IMR-90 (cell line): ENCODE measurements around the gene HPRT1. TPM values are rescaled to one million over a fixed set of nuclear protein-coding genes. Genes with fewer than 3 reads are reported as not detected.

Source experiments
- ATAC-seq: fragments of 200-7000 bp; cut with Tn5 transposase; 2 replicates; pipeline ENCODE4 v1.9.1; 2020; ENCODE audit warnings: low read depth, mild to moderate bottlenecking, moderate library complexity
- BruUV-seq: library from RNA; stranded (reverse); fragments of 400-500 nt; replicated peaks from 2 replicates; lab custom pipeline; 2021; lab: Mats Ljungman, UMichigan
- CTCF ChIA-PET: fragments of 300-600 bp; formaldehyde crosslinking; extraction: SDS; loops from one replicate; lab custom pipeline; 2021; ENCODE audit warnings: antibody characterized with exemption; lab: Yijun Ruan, JAX
- POLR2A ChIA-PET: fragments of 300-600 bp; sonication (Branson Sonifier 250); formaldehyde crosslinking; loops from one replicate; lab custom pipeline; 2022; ENCODE audit warnings: antibody characterized with exemption; ENCODE audit not compliant: unreplicated experiment; lab: Charles Lee
- DNase-seq: peaks from one replicate; pipeline ENCODE4 v3.0.0; 2013
- H2AFZ ChIP-seq: replicated peaks from 2 replicates; pipeline ENCODE3; 2013; ENCODE audit warnings: low read length, mild to moderate bottlenecking; ENCODE audit not compliant: poor library complexity
- H2AK5ac ChIP-seq: 2 replicates; pipeline ENCODE4 v1.6.1; 2013; ENCODE audit warnings: low read depth, low read length, inconsistent platforms
- H2AK9ac ChIP-seq: replicated peaks from 2 replicates; pipeline ENCODE3; 2013; ENCODE audit warnings: mild to moderate bottlenecking, low read depth, low read length, moderate library complexity; ENCODE audit not compliant: poor library complexity
- H2BK120ac ChIP-seq: 2 replicates; pipeline ENCODE4 v1.6.1; 2013; ENCODE audit warnings: low read depth, low read length, inconsistent platforms
- H2BK15ac ChIP-seq: 3 replicates; pipeline ENCODE4 v1.6.1; 2013; ENCODE audit warnings: low read depth, low read length, inconsistent platforms
- H2BK20ac ChIP-seq: 2 replicates; pipeline ENCODE4 v1.6.1; 2013; ENCODE audit warnings: low read depth, mild to moderate bottlenecking, inconsistent platforms, low read length, moderate library complexity
- H2BK5ac ChIP-seq: 2 replicates; pipeline ENCODE4 v1.6.1; 2013; ENCODE audit warnings: mild to moderate bottlenecking, low read depth, low read length, inconsistent platforms; ENCODE audit not compliant: poor library complexity, severe bottlenecking
- H3K14ac ChIP-seq: replicated peaks from 2 replicates; pipeline ENCODE4 v1.6.1; 2013; ENCODE audit warnings: low read depth, low read length, inconsistent platforms
- H3K18ac ChIP-seq: 2 replicates; pipeline ENCODE4 v1.6.1; 2013; ENCODE audit warnings: low read depth, low read length, control low read depth
- H3K23ac ChIP-seq: 2 replicates; pipeline ENCODE4 v1.6.1; 2013; ENCODE audit warnings: low read depth, low read length, inconsistent platforms
- H3K27ac ChIP-seq: 2 replicates; pipeline ENCODE4 v1.5.1; 2013; ENCODE audit warnings: mild to moderate bottlenecking, control low read depth, low read length; ENCODE audit not compliant: insufficient read depth
- H3K27me3 ChIP-seq: 2 replicates; pipeline ENCODE4 v1.6.1; 2013; ENCODE audit warnings: low read length; ENCODE audit not compliant: control insufficient read depth, insufficient read depth
- H3K36me3 ChIP-seq: 2 replicates; pipeline ENCODE4 v1.6.1; 2013; ENCODE audit warnings: low read length, mixed read lengths; ENCODE audit not compliant: control insufficient read depth, insufficient read depth
- H3K4ac ChIP-seq: 2 replicates; pipeline ENCODE4 v1.6.1; 2013; ENCODE audit warnings: low read depth, low read length, inconsistent platforms
- H3K4me1 ChIP-seq: 2 replicates; pipeline ENCODE4 v1.6.1; 2013; ENCODE audit warnings: low read length, mixed read lengths; ENCODE audit not compliant: control insufficient read depth, insufficient read depth
- H3K4me2 ChIP-seq: 2 replicates; pipeline ENCODE4 v1.6.1; 2013; ENCODE audit warnings: low read depth, mild to moderate bottlenecking, control low read depth, low read length, moderate library complexity
- H3K4me3 ChIP-seq: 2 replicates; pipeline ENCODE4 v1.5.1; 2013; ENCODE audit warnings: low read depth, mild to moderate bottlenecking, control low read depth, low read length, moderate library complexity; ENCODE audit not compliant: insufficient read depth
- H3K56ac ChIP-seq: 2 replicates; pipeline ENCODE4 v1.6.1; 2013; ENCODE audit warnings: low read length, inconsistent platforms; ENCODE audit not compliant: insufficient read depth; ENCODE audit errors: extremely low read depth
- H3K79me1 ChIP-seq, 2 experiments: 2 replicates each; pipeline ENCODE4 v1.6.1; 2013; ENCODE audit warnings: low read length in 2 of 2, inconsistent platforms in 1 of 2, low read depth in 1 of 2
- H3K9ac ChIP-seq: 2 replicates; pipeline ENCODE4 v1.6.1; 2013; ENCODE audit warnings: low read depth, low read length, control low read depth
- H3K9me1 ChIP-seq: 2 replicates; pipeline ENCODE4 v1.6.1; 2013; ENCODE audit warnings: low read length, inconsistent platforms; ENCODE audit not compliant: insufficient read depth
- H3K9me3 ChIP-seq: 2 replicates; pipeline ENCODE4 v1.6.1; 2013; ENCODE audit warnings: low read length; ENCODE audit not compliant: control insufficient read depth, insufficient read depth
- H4K20me1 ChIP-seq: 2 replicates; pipeline ENCODE4 v1.6.1; 2013; ENCODE audit warnings: low read length, inconsistent platforms; ENCODE audit not compliant: insufficient read depth
- H4K5ac ChIP-seq: 2 replicates; pipeline ENCODE4 v1.6.1; 2013; ENCODE audit warnings: mild to moderate bottlenecking, low read depth, low read length, control low read depth
- H4K8ac ChIP-seq, 2 experiments: 2 replicates each; pipeline ENCODE4 v1.6.1; 2013; ENCODE audit warnings: low read depth in 2 of 2, low read length in 2 of 2, control low read depth in 1 of 2, inconsistent platforms in 1 of 2
- H4K91ac ChIP-seq: 2 replicates; pipeline ENCODE4 v1.6.1; 2013; ENCODE audit warnings: low read depth, low read length, inconsistent platforms; ENCODE audit not compliant: insufficient read depth
- BHLHE40 ChIP-seq: fragments of 150-350 bp; IDR thresholded peaks from 2 replicates; pipeline ENCODE4 v1.6.1; 2016; ENCODE audit warnings: mild to moderate bottlenecking, low read depth, low read length
- CEBPB ChIP-seq: IDR thresholded peaks from 2 replicates; pipeline ENCODE4 v1.6.1; 2012; ENCODE audit warnings: low read depth, low read length, improper control_type of control experiment
- CHD1 ChIP-seq: IDR thresholded peaks from 2 replicates; pipeline ENCODE4 v1.6.1; 2012; ENCODE audit warnings: low read depth, low read length, improper control_type of control experiment
- CTCF ChIP-seq: conservative IDR thresholded peaks from 2 replicates; pipeline ENCODE4 v1.5.1; 2012; ENCODE audit warnings: mild to moderate bottlenecking, low read depth, low read length, improper control_type of control experiment
- ELK1 ChIP-seq: fragments of 150-350 bp; IDR thresholded peaks from 2 replicates; pipeline ENCODE4 v1.6.1; 2016; ENCODE audit warnings: low read depth, mild to moderate bottlenecking, low read length, moderate library complexity, borderline replicate concordance
- FOS ChIP-seq: fragments of 150-350 bp; IDR thresholded peaks from 2 replicates; pipeline ENCODE4 v1.6.1; 2016; ENCODE audit warnings: low read depth, low read length
- MAFK ChIP-seq: IDR thresholded peaks from 2 replicates; pipeline ENCODE4 v1.6.1; 2012; ENCODE audit warnings: low read depth, low read length, improper control_type of control experiment
- MXI1 ChIP-seq: IDR thresholded peaks from 2 replicates; pipeline ENCODE4 v1.6.1; 2012; ENCODE audit warnings: low read depth, mild to moderate bottlenecking, low read length, moderate library complexity, borderline replicate concordance
- NFE2L2 ChIP-seq: fragments of 150-350 bp; IDR thresholded peaks from 2 replicates; pipeline ENCODE4 v1.6.1; 2016; ENCODE audit warnings: low read depth, mild to moderate bottlenecking, low read length
- RAD21 ChIP-seq: IDR thresholded peaks from 2 replicates; pipeline ENCODE4 v1.6.1; 2012; ENCODE audit warnings: low read length, improper control_type of control experiment
- RCOR1 ChIP-seq: IDR thresholded peaks from 2 replicates; pipeline ENCODE4 v1.6.1; 2012; ENCODE audit warnings: mild to moderate bottlenecking, low read length, improper control_type of control experiment; ENCODE audit not compliant: insufficient replicate concordance
- RFX5 ChIP-seq: IDR thresholded peaks from 2 replicates; pipeline ENCODE4 v1.8.0; 2012; ENCODE audit warnings: low read depth, mild to moderate bottlenecking, low read length, moderate library complexity
- SMC3 ChIP-seq: fragments of 150-350 bp; IDR thresholded peaks from 2 replicates; pipeline ENCODE4 v1.6.1; 2016; ENCODE audit warnings: low read depth, mild to moderate bottlenecking, antibody characterized with exemption, low read length, moderate library complexity
- USF2 ChIP-seq: fragments of 150-350 bp; IDR thresholded peaks from 2 replicates; pipeline ENCODE4 v1.6.1; 2017; ENCODE audit warnings: mild to moderate bottlenecking, antibody characterized with exemption, low read length, low read depth
- WGBS, 2 experiments: methylation state at CpG; one replicate each; pipeline versions ENCODE4 v1.1.5 to v1.1.7; 2013; ENCODE audit warnings: missing lambda C conversion rate in 2 of 2; ENCODE audit not compliant: insufficient read length in 1 of 2; ENCODE audit errors: extremely low coverage in 2 of 2; 5-methylcytosine and 5-hydroxymethylcytosine counted together
- dilution Hi-C: fragments of 300-500 bp; cut with HindIII; formaldehyde crosslinking; loops from one replicate; pipeline ENCODE4 v1.14.3; 2018; ENCODE audit warnings: low sequenced_read_pairs; ENCODE audit not compliant: unreplicated experiment
- in situ Hi-C: fragments of 300-500 bp; cut with MboI; formaldehyde crosslinking; loops from 3 replicates; pipeline ENCODE4 v1.14.3; 2019; ENCODE audit warnings: low sequenced_read_pairs, inconsistent platforms, mixed read lengths
- intact Hi-C: fragments of 100-400 bp; cut with micrococcal nuclease; formaldehyde crosslinking; loops from 2 replicates; pipeline ENCODE4 v1.10.0; 2022
- polyA plus RNA-seq, 3 experiments: library from polyadenylated mRNA; depleted of rRNA; stranded (reverse); fragments of >200 nt; gene quantifications; 2 replicates each; pipeline ENCODE4 v1.2.3, GENCODE V29; 2012; ENCODE audit warnings: low replicate concordance in 1 of 3
- total RNA-seq: library from RNA; depleted of rRNA; stranded (reverse); fragments of >200 nt; gene quantifications from 2 replicates; pipeline ENCODE4 v1.2.3, GENCODE V29; 2012

HPRT1 gene
- total and polyA plus RNA-seq, 2 of the 4 experiments (the other 2 are of a cell fraction): 7.0 to 30.3 TPM

GRCh38 chrX:134524181-134524580 is 64.2 kb downstream of the HPRT1 start:
- no peaks in the 10 kb centered on the region for H4K20me1 ChIP-seq
- dilution Hi-C loops: no loop called here
- WGBS, 2 experiments: no CpG with 5 or more reads among the region's 6 CpGs
- H4K5ac ChIP-seq: no peak overlapping the region
- H2BK5ac ChIP-seq: no peak overlapping the region
- no peaks in the 10 kb centered on the region; the same call in 1 of the 2 replicates for H3K9me1 ChIP-seq
- H4K91ac ChIP-seq: no peak overlapping the region
- H3K9ac ChIP-seq: no peak overlapping the region
- in situ Hi-C loops: loop anchor here (10.0 kb wide), 1 partner anchor 231 kb away; no protein-coding TSS in a partner anchor
- H3K27ac ChIP-seq: no peak overlapping the region
- DNase-seq: no peak
- H3K23ac ChIP-seq: no peak overlapping the region
- H3K4me1 ChIP-seq: peaks cover 4% of the 10 kb centered on the region; the same call in 1 of the 2 replicates
- H3K18ac ChIP-seq: no peak overlapping the region
- H3K14ac ChIP-seq: no peak overlapping the region
- no peak overlapping the region for H3K4me2 ChIP-seq
- no peak overlapping the region for H4K8ac ChIP-seq
- H3K4me3 ChIP-seq: no peak overlapping the region
- H2BK15ac ChIP-seq: no peak overlapping the region; the same call in 2 of the 3 replicates
- H3K56ac ChIP-seq: no peak overlapping the region
- H2AK5ac ChIP-seq: no peak overlapping the region
- no peak overlapping the region for H2BK20ac ChIP-seq
- H2BK120ac ChIP-seq: no peak overlapping the region
- H2AK9ac ChIP-seq: no peak overlapping the region
- no peaks in the 10 kb centered on the region for H3K36me3 ChIP-seq
- ATAC-seq: no peak
- intact Hi-C loops: no loop called here
- no peak overlapping the region for H2AFZ ChIP-seq
- no peaks in the 10 kb centered on the region for H3K27me3 ChIP-seq
- BruUV-seq: no TSS peak
- H3K9me3 ChIP-seq: no peaks in the 10 kb centered on the region
- POLR2A ChIA-PET: no interaction called here
- TF ChIP-seq RFX5: no peak
- TF ChIP-seq SMC3: no peak
- no peak for TF ChIP-seq RAD21
- TF ChIP-seq RCOR1: no peak
- no peak for TF ChIP-seq USF2
- TF ChIP-seq BHLHE40: no peak
- no peak for TF ChIP-seq MXI1
- TF ChIP-seq CEBPB: no peak
- no peak for TF ChIP-seq CTCF
- no peak for TF ChIP-seq FOS
- no peak for TF ChIP-seq NFE2L2
- TF ChIP-seq MAFK: no peak
- no peak for TF ChIP-seq CHD1
- TF ChIP-seq ELK1: no peak
- no peak overlapping the region for H3K4ac ChIP-seq
- H3K79me1 ChIP-seq: no peaks in the 10 kb centered on the region
- CTCF ChIA-PET: no interaction called here
